GM19023 (cell line): ENCODE data around the gene LYRM4.

Experiments used
- ATAC-seq: cut with Tn5 transposase; IDR thresholded peaks from one replicate; pipeline ENCODE4 v1.9.1; 2021; ENCODE audit warnings: mild to moderate bottlenecking, moderate library complexity; ENCODE audit not compliant: unreplicated experiment

LYRM4 gene

DNA sequence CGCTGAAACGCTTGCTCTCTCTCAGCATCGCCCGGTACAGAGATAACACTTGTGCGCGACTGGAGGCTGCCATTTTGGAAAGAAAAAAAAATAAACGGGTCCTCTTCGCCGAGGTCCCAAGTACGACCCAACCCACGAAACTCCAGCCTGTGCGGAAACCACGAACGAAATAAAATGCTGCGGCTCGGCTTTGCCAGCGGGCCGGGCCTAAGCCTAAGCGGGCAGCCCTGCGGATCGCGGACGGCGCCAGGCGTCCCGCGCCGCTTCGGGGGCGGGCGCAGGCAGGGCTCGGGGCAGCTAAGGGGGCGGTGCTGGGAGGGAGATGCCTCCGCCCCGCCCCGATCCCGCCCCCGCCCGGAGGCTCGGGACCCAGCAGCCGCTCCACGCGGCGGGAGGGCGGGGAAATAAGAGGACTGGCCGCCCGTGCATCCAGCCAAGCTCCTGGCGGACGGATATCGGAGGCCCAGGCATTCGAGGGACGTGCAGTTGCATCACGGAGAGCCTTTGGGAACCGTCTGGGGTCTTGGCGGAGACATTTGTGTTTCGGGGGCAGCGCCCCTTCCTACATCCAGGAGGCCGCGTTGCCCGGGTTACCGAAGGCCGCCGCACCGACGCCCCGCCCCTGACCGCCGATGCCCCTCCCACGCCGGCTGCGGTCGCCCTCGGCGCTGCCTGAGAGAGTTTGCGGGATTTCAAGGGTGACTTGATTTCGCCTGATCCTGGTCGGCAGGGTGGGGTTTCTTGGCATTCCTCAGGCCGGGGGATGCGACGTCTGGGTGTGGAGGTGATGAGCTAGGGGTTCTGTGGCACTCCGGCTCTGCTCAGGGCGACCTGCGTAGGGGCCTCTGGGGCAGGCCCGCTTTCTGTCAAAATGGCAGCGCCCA is at the start of gene LYRM4, which contains the start of gene FARS2:
TSS of gene LYRM4 (minus strand) at position 290 of the 884 bp plus-strand sequence. CDS start at position 73, 217 bp downstream.
TSS of gene FARS2 (plus strand) at position 853 of the 884 bp plus-strand sequence.
- peak; percentile 80 for ATAC-seq

DNA sequence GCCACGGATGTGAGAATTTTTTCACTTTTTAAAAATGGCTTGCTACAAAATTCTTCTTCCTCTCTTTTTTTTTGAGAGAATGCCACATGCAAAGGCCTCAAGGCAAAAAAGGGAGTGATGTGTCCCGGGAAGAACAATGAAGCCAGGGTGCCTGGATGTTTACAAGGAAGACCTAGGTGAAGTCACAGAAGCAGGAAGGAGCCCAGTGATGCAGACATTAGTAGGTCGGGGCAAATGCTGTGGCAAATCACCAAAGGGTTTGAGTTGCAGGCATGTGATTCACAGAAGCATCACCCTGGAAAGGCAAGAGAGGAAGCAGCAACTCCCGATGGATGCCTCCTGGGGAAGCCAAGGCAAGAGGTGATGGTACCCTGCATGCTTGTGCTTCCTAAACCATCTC is 47.3 kb upstream of the LYRM4 start:
- ATAC-seq: no peak

DNA sequence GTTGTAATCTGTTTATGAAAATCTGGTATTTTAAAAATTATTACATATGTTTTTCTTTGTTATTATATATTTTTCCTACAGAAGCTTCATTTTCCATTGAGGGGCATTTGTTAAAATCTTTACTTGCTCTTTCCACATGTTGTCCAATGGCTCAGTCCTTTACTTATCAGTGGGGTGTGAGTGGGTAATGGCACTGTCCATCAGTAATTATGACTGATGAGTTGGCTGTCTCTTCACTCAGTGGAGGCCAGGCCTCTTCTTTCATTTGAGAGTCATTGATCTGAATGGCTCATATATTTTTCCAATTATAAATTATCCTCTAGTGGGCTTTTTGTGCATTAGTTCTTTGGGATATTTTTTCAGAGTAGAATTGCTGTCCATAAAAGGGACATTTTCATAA is 46.3 kb upstream of the LYRM4 start:
- no peak for ATAC-seq

DNA sequence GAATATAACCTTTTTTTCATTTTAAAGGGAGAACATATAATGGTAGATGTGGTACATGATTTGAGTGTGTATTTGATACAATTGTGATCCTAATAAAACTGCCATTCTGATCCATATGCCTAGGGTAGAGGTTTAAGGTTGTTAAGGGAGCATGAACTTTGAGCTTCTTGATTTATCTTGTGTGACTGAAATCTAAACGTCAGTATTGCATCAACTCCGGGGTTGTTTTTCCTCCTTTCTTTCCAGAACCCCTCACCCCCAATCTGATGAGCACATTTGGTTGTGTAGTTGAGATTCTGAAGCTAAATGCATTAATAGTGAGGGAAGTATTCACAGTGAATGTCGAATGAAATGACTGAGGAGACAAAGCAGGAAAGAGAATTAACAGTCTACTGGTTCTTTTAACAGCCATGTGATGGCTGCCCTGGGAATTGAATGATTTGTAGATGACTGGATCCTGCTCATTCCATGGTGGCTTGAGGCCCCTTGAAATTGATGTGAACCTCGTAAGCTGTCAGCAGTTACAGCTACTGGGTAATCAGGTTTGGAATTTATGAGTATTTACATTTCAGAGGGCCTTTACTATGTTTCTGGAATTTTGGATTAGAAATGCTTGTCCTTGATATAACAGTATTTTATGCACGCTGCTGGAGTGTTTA is 45.3 kb upstream of the LYRM4 start:
- no peak for ATAC-seq

DNA sequence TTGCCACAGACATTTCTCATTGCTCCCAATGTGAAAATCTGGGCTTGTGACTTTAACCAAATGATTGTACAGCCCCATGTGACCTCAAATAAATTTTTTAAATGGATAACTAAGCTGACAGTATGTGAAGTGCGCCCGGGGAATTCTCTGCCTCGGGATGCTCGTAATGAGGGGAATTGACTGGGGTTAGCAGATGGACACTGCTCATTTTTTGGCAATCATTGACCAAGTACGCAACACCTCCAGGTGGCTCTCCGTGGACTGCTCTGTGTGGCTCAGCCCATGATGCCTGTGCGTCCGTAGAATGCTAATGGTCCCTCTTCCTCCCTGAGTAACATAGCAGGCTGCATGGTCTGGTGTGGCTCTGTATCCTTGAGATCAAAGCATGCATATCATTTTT is 42.9 kb upstream of the LYRM4 start:
- ATAC-seq: no peak

DNA sequence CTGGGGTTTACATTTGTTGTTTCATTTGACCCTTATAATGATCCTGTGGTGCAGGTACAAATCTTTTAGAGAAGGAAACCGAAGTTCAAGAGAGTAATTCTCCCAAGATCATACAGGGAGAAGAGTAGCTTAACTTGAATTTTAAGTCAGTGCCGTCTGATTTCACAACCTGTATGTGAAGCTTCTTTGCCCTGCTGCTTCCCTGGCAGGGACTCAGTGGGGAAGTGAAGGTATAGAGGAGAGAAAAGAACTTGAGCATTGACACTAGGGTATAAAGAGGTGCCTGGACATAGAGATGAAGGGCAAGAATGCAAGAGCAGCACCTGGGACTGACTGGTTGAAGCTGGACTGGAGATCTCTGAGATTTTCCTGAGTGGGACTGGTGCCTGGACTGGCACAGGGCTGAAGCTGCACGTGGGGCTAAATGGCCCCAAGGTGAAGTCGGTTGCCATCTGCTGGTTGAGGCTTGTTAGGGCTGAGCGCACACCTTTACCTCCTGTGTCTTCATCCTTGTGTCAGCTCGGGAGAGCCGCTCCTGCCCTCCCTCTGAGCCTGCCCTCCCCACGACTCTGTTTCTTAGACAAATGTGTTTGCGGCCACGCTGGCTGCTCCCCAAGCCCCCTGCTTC is 42.4 kb upstream of the LYRM4 start:
- peak; percentile 74 for ATAC-seq

DNA sequence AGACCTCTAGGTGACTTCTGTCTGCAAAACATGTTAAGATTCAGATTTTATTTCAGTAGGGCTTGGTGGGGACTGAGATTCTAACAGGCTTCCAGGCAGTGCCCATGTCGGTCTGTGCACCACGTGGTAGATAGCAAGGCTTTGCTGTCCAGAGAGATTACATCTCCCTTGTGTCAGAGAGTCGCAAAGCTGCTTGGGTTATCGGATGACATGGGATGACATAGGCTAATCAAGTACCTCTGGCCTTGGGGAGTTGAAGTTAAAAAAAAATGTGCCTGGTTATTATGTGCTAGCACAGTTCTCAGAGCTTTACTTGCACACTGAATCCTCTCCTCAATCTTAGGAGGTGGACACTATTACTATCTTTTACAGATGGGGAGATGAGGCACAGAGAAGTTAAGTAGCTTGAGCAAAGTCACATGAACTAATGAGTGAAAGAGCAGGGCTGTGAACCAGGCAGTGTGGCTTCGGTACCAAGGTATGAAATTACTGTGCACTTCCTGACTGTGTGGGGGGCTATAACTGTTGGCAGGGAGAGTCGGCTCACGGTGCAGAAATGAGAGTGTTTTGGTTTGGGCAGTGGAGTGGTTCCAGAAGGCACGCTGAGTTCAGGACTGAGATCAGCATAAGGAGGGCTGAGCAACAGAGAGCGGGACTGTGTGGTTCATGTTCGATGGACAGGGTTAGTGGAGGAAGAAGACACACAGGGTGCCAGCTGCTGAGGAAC is 41.6 kb upstream of the LYRM4 start:
- peak; percentile 76 for ATAC-seq

DNA sequence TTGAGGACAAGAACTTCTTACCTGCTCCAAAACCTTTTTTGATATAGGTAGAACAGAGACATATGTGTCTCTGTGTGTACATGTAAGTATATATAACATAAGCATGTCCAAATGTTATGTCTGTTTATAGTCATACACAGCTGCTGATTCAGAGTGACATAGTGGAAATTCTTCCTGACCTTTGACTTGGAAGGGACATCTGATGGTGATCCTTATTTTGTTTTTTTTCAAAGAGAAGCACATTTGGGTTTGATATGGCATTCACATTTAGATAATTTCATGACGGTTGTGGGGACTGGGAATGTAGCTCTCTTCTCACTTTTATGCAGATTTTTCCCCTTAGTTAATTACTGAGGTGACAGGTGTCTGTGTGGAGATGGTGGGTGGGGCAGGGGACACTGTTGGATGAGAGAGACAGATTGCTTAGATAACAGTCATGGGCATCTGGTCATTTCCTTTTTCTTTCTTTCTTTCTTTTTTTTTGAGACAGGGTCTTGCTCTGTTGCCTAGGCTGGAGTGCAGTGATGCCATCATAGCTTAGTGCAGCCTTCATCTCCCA is 39.5 kb upstream of the LYRM4 start:
- ATAC-seq: no peak

DNA sequence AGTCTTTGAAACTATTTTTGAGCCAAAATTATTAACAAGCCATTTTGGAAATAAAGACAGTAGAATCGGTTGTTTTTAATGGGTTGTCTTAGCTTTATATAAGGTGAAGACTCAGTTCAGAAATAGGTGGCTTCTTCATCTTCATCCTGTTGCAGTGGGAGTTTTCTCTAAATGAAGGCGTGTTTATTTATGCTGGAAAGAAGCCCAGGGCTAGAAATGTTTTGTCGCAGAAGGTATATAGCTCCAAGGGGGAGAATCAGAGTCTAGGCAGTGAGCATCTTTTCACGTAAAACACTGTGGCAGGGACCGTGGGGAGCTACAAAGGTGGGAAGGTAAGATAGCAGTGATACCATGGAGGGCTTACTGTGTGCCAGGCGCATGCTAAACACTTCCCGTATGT is 34.9 kb upstream of the LYRM4 start:
- ATAC-seq: no peak

DNA sequence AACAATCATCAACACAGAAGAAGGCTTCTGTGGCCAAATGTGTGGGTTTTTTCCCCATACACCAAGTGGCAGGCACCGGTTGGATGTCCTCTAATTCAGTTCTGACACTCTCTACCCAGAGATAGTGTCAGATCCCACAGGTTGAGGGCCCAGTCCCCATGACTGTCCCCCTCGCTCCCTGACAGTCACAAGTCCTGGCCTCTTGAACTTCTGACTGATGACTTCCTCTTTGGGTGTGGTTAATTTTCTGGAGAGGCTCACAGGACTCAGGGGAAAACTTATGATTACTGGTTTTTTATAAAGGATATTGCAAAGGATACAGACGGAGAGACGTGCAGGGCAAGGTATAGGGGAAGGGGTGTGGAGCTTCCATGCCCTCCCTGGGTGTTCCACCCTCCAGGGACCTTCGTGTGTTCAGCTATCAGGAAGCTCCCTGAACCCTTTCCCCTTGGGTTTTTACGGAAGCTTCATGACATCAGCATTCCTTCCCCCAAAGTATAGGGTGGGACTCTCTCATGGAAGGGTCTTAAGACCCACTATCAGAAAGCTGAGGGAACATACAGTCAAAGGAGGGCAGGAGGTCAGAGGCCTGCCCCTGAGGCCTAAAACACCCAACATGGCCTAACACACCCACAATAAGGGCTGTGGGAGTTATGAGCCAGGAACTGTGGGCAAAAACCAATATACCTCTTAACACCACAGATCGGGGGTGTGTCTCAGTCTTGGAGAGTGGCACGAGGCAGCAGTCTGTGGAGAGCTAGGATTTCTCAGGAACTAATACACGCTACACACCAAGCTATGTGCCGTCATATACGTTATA is 33.9 kb upstream of the LYRM4 start:
- ATAC-seq: no peak

DNA sequence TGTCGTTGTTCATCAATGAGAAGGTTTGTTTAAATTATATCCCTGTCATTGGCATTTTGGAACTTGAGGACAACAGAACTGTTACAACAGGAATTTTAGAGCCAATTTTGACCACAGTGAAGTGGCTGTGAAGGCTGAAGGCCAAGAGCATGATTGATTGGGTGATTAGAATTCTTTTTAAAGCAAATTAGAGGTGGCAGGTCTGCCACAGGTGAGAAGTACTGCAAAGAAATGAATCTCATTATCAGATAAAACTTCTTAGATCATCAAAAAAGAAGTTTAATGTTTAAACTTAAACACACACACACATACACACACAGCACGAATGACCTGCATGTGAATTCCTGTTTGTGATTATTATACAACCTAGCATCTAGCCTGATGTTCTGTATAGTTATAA is 32.9 kb upstream of the LYRM4 start:
- ATAC-seq: no peak

DNA sequence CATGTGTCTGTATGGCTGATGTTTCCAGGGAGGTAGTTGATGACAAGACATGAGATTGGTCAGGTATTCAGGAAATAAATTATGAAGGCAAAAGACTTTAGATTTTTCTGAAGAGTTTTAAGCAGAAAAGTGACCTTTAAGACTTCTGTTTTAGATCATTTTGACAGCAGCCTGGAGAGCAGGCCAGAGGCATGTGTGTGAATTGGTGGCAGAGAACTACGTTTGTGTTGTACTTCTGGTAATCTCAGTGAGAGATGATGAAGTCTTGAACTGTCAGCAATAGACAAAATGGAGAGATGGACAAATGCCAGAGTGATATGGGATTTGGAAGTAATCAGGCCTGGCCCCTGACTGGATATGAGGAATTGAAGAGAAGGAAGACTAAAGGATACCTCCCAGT is 31.4 kb upstream of the LYRM4 start:
- ATAC-seq: no peak

DNA sequence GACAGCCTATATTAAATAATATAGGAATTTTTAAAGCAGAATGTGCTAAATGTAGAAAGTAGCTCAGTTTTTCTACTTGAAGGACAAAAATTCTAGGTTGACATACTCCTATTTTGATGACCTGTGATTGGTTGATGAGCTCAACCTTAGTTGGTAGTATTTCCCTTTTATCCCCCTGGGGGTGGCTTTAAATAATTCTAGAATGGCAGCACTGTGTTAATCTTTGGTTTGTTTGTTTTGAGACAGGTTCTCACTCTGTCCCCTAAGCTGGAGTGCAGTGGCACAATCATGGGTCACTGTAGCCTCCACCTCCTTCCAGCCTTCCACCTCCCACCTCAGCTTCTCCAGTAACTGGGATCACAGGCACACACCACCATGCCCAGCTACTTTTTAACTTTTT is 29.8 kb upstream of the LYRM4 start:
- no peak for ATAC-seq

DNA sequence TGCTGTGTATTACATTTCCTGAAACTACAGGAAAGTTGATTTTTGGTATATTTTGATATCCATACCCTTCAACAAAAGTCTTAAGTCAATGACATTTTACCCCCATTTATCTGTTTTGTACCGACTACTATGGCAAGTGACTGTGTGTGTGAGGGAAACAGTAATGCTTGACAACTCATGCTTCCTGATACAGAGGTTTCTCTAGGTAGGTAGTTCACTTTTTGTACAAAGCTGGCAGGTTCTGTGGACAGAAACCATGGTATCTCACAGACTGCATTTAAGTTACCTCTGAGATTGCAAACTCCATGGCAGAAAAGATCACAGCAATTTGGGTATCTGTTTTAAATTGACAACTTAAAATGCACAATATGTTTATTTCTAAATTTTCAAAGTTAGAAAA is 29.3 kb upstream of the LYRM4 start:
- ATAC-seq: no peak

DNA sequence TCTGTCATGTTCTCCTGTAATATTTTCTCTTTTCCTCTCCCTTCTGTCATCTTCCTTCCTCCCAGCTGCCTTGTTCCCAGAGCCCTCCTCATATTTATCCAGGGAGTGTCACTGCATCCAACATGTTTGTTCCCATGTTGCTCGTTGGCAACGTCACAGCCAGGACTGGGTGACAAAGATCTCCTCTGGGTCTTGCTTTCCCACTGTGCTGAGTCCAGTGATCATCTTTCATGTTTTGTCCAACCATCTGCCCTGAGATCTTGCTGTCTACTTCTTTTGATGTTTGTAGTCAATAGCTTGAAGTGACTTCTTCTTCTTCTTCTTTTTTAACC is 27.2 kb upstream of the LYRM4 start:
- no peak for ATAC-seq

DNA sequence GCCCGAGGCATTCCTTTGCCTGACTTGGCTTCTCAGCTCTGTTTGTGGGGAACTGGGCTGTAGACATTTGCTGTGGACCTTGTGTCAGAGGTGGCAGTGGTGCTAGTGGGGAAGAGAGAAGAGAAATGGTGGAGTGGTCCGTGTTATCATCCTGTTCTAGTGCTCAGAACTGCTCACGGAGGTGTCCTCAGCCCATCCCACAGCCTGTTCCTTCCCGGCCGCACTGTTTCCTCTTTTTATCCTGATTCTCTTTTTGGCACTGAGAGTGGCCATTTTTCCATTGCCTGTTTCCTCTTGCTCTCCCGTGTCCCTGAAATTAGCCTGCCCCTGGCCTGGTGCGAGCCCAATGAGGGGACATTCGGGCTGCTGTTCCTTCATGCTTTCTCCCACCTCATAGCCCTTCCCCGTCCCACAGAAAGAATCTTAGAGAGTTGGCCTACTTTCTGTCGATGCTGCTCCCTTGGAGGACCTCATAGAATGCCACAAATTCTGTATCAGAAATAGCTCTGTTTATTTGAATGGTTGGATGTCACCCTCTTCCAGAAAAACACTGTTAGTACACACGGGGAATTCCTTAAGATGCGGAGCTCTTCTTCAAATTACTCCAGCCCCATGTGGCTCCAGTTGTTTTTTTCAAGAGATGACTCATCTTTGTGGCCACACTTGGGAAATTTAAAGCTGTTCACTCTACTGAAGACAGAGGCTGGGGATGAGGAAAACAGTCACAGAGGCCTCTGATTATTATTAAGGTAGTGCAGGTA is 26.6 kb upstream of the LYRM4 start:
- ATAC-seq: no peak

DNA sequence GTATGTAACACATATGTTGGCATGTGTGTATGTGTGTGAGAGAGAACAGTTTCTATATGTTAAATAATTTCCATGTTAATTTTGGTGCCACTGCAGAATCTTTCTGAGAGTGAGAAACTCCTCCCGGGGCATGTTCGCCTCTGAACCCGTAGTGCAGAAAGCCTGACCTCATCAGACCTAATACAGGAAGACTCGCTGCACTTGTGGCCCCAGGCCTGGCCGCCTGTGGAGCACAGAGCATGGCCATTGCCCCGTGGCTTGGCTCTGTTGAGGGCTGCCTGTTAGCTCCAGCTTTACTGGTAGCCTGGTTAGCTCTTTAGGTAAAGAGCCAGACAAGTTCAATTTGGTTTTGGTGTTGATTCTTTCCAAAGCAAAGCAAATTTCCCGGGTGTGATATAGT is 26.0 kb upstream of the LYRM4 start:
- ATAC-seq: no peak

DNA sequence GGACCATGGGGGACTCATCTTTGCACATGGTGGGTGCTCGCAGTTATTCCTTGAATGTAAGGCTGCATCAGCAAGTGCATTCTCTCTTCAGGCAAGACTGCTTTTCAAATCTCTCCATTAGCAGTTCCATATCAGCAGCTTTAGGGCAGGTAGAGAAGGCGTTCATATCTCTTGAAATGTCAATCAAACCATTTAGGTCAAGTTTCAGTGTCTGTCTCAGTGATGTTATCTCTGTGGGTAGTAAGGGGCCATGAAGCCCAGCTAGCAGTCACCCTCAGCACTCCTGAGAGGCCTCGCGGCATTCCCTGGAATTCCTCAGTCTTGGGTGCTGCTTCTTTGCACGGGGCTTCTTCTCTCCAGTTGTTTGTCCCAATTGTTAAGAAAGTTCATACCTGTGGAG is 24.8 kb upstream of the LYRM4 start:
- ATAC-seq: no peak

DNA sequence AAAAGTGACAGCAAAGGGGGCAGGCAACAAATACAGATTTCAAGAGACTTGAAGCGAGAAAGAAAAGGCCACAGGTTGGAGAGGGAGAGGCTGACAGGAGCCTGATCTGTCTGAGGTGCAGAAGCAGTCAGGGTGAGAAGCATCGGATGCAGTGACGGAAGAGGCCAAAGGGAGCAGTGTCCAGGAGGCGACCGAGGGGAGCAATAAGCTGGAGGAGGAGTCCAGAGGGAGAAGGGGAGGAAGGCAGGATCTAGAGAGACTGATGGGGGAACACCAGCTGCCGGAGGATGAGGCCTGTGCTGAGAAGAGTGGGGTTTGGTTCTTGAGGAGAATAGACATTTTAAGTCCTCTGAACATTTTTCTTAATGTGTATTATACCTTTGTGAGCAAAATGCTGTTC is 24.3 kb upstream of the LYRM4 start:
- ATAC-seq: no peak
